ENCODE data around the gene TACC3.
A peak's percentile ranks its signal among the peaks of the same experiment; 100 is the strongest.
"Not testable (repeated sequence)": the region's sequence is repeated elsewhere in the genome, so short reads cannot be mapped to it uniquely, and the experiment has no call there.

Gene TACC3

DNA sequence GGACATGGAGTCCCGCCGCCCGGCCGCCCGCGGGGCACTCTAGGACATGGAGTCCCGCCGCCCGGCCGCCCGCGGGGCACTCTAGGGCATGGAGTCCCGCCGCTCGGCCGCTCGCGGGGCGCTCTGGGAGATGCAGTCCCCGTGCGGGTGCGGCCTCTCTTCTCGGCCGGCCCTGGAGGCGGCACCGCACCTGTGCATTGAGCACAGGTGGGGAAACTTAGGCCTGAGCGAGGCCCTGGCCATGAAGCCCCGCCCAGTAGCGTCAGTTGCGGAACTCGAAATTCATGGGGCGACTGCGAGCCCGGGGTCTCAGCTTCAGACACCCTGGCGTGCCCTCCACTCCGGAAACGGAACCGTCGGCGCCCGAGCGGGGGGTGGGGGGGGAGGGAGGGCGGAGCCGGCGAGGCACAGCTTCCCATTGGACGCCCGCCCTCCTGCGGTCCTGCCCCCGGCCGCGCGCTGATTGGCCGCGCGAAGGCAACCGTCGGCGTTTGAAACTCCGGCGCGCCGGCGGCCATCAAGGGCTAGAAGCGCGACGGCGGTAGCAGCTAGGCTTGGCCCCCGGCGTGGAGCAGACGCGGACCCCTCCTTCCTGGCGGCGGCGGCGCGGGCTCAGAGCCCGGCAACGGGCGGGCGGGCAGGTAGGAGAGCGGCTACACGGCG, at the start of gene TACC3, which contains the start of gene TMEM129:
Gene TACC3 (plus strand): TSS at position 519 of the 663 bp plus-strand sequence. CDS start 1,901 bp downstream, outside the sequence.
Gene TMEM129 (minus strand): TSS at position 321 of the 663 bp plus-strand sequence. CDS start 486 bp downstream, outside the sequence.
- DNase-seq (ENCODE audit: low read depth, low spot score), result peak; percentile 96

DNA sequence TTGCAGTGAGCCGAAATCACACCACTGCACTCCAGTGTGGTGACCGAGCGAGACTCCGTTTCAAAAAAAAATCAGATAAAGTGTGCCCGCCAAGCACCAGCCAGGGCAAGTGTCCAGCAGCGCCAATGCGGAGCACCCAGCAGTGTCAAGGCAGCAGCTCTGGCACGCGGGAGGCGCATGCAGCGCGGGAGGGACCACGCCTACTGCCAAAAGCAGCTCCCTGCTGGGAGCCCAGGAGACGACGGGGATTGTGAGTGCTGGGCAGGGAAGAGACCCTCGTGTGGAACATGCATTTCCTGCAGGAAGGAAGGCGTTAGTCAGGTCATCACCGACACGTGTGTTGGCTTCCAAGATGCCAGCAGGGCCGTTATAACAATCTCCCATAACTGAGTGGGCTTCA, 47.6 kb upstream of the TACC3 start:
- no peak for DNase-seq (ENCODE audit: low read depth, low spot score)

- peak; percentile 25 for DNase-seq (ENCODE audit: low read depth, low spot score)
Measured at GRCh38 chr4:1674682-1675081, 46.6 kb upstream of the TACC3 start.

- no peak for DNase-seq (ENCODE audit: low read depth, low spot score)
Measured at GRCh38 chr4:1675136-1675801, 46.1 kb upstream of the TACC3 start.

- DNase-seq (ENCODE audit: low read depth, low spot score), result no peak
Measured at GRCh38 chr4:1675802-1676137, 45.6 kb upstream of the TACC3 start.

DNA sequence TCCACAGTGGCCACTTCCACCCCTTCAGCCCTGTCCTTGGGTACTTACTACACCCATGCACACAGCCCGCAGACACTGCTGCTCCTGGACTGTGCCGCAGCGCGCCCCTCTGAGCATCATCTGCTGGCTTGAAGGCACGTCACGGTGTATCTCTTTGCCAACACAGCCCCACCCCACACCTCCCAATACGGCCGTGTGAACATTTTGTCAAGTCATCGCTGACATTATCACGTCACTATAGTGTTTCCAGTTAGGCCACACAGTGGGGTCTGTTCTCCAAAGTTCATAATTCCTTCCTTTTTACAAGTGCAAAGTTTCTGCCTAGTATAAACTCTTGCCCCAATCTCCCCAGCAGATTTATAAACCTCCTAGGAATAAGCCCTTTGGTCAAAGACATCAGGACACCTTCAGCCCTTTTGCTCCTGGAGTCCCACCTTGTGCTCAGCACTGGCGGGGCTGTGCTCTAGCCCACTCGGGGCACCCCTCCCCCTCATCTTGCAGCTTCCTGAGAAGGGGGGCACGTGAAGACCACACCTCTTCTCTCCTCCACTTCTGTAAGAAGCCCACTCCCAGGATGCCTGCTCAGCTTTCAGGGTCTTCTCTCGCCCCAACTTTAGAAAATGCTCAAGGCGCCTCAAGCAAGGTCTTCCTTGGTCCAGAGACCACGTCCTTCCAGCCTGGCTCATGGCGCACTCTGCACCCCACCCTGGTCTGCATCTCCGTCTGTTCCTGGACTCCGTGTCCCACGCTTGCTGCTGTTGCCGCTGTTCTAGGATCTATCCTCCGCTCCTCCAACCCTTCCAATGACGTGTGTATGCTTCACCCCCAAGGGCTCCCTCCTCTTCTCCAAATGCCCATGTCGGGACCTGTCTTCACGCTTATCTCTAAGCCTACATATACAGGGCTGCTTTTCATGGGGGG, 44.5 kb upstream of the TACC3 start:
- no peak for DNase-seq (ENCODE audit: low read depth, low spot score)

GRCh38 chr4:1678244-1678643, 43.1 kb upstream of the TACC3 start:
- no peak for DNase-seq (ENCODE audit: low read depth, low spot score)

- no peak for DNase-seq (ENCODE audit: low read depth, low spot score)
Measured at GRCh38 chr4:1682860-1683259, 38.5 kb upstream of the TACC3 start.

DNA sequence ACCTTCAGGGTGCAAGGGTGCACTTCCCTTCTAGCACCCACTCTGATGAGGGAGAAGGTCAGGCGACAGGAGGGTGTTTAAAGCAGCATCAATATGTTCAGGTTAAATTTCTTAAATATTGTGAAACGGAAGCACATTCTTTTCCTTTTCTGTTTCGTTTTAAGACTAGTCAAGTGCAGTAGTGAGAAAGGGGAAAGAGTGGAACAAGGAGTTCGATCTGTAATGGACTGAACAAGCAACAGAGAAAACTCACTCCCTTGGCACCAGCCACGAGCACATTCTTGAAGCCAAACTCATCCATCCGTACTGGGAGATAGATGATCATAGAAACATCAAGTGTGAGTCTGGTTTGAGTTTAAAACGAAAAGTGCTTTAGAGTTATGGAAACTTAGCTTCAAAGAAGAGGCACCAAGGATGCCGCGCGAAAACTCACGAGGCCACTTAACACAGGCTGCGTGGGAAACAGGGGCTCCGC, 38.0 kb upstream of the TACC3 start:
- no peak for DNase-seq (ENCODE audit: low read depth, low spot score)

- peak; percentile 84 for DNase-seq (ENCODE audit: low read depth, low spot score)
Measured at GRCh38 chr4:1683736-1684505, 37.4 kb upstream of the TACC3 start, which contains the start of gene FAM53A. Gene FAM53A, minus strand, starts transcription at chr4:1684313. Its CDS starts 15,572 bp downstream, at chr4:1668741.

GRCh38 chr4:1684506-1685234, 36.7 kb upstream of the TACC3 start:
- DNase-seq (ENCODE audit: low read depth, low spot score), result no peak

DNA sequence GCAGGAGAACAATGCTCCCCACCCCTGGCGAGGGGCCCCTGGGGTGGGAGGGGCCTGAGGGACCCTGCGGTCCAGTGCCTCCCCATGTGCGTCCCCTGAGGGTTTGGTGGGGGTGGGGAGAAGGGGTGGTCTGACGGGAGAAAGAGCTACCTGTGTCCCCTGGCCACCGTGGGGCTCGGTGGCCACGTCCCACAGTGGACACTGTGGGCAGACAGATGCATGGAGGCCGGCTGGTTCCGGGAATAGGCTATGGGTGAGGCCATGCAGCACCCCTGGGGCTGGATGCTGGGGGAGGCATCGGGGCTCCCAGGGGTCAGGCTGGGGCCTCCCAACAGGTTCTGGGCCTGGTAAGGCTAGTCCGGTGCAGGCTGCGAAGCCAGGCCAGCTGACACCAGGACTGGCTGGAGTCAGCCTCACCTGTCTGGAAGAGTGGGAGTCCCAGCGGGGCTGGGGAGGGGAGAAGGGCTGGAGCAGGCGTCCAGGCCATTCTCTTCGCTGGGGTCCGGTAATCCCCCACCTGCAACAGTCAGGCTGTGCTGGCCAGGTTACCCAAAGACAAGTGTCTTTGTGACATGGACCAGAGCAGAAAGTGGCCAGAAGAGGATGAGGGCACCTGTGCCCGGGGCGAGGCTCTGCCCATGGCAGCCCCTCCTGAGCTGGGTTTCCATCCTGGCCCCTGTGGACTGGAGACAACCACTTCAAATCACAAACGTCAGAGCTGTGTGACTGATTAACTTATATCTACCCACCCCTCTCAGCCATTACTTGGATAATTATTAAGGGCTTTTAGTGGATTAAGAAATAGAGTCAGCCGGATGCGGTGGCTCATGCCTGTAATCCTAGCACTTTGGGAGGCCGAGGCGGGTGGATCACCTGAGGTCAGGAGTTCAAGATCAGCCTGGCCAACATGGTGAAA, 35.8 kb upstream of the TACC3 start:
- no peak for DNase-seq (ENCODE audit: low read depth, low spot score)

GRCh38 chr4:1686440-1687036, 34.8 kb upstream of the TACC3 start:
- peak; percentile 21 for DNase-seq (ENCODE audit: low read depth, low spot score)

GRCh38 chr4:1690698-1691097, 30.6 kb upstream of the TACC3 start:
- DNase-seq (ENCODE audit: low read depth, low spot score), result no peak

- no peak for DNase-seq (ENCODE audit: low read depth, low spot score)
Measured at GRCh38 chr4:1691737-1692373, 29.5 kb upstream of the TACC3 start.

DNA sequence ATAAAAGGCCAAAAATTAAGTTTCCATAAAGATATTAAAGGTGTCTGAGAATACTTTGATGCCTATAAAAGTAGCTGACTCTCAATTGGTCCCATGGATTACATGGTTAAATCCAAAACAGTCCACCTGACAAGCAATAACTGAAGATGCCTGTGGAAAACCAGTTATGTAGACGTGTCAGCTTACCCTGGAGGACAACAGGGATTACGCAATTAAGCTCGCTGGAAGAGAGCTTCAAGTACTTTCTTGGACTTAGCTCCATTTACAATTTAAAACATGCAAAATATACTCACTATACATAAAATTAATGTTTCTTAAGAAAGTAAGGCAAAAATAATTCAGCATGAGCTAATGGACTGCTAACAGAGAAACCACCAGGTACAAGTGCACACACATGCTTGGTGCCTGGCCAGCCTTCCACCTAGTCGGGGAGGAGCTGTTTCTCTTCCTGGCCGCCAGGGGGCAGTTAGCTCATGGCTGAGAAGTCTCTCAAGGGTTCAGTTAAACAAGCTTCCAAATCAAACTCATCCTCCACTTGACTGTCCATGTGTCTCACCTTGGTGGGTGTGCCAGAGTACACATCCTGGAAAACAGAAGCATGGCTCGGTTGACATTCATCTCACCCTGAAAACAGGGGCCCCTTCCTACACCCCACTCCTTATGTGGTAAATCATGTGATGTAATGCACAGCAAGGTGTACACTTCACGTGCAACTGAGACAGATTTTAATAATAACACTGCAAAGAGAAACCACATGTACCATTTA, 28.0 kb upstream of the TACC3 start:
- peak; percentile 83 for DNase-seq (ENCODE audit: low read depth, low spot score)

DNA sequence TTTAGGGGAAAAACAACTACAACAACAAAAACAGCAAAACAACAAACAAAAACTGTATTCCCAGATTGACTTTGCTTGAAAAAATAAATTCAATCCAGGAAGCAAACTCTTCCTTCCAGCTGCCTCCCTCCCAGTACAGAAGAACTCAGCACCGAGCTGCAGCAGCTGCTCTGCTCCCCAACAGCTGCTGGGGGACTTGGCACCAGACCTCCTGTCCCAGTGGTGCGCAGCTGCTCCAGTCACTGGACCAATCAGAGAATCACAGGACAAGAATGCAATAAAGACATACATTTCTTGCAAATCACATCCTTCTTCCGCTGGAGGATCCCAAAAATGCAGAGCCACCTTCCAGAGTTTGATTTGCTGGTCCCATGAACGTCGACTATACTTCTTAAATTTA, 25.4 kb upstream of the TACC3 start:
- no peak for DNase-seq (ENCODE audit: low read depth, low spot score)

DNA sequence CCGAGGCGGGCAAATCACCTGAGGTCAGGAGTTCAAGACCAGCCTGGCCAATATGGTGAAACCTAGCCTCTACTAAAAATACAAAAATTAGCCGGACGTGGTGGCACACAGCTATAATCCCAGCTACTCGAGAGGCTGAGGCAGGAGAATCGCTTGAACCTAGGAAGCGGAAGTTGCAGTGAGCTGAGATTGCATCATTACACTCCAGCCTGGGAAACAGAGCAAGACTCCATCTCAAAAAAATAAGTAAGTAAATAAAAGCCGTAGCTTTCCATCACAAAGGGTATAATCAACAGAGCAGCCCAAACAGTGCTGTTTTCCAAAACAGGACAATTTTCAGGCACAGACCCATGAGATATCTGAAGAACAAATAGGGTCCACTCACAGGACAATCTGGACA, 19.6 kb upstream of the TACC3 start:
- not testable (repeated sequence) for DNase-seq (ENCODE audit: low read depth, low spot score)

Measured in ELF-1 (cell line).